Lower lobe of right lung (tissue), 2 donors: ENCODE results near the gene UGT1A4. TPM values are rescaled to one million over a fixed set of nuclear protein-coding genes. Genes with fewer than 3 reads are reported as not detected.

Source experiments
- ATAC-seq, 2 donors: fragments of 200-7000 bp; cut with Tn5 transposase; one replicate each; pipeline ENCODE4 v1.9.1; 2020 to 2022; ENCODE audit warnings: mild to moderate bottlenecking in 2 of 2, moderate library complexity in 2 of 2
- DNase-seq: peaks from one replicate; pipeline ENCODE4 v3.0.0-alpha.2; 2020
- H3K27ac ChIP-seq: fragments of 200-600 bp; one replicate; pipeline ENCODE4 v1.8.0; 2022
- H3K27me3 ChIP-seq: fragments of 200-600 bp; one replicate; pipeline ENCODE4 v1.8.0; 2022; ENCODE audit warnings: low read depth
- H3K36me3 ChIP-seq: fragments of 200-600 bp; one replicate; pipeline ENCODE4 v1.8.0; 2022; ENCODE audit warnings: mild to moderate bottlenecking
- H3K4me1 ChIP-seq: fragments of 200-600 bp; one replicate; pipeline ENCODE4 v1.8.0; 2022
- H3K4me3 ChIP-seq: fragments of 200-600 bp; one replicate; pipeline ENCODE4 v1.8.0; 2022; ENCODE audit warnings: mild to moderate bottlenecking
- H3K9me3 ChIP-seq: fragments of 200-600 bp; one replicate; pipeline ENCODE4 v1.8.0; 2022
- CTCF ChIP-seq: fragments of 200-600 bp; IDR thresholded peaks from one replicate; pipeline ENCODE4 v1.8.0; 2022; ENCODE audit warnings: antibody characterized with exemption, mild to moderate bottlenecking
- intact Hi-C: fragments of 100-400 bp; cut with DNase I; formaldehyde crosslinking; loops from one replicate; pipeline ENCODE4 v1.11.0; 2022
- total RNA-seq: library from RNA; stranded (reverse); fragmentation: NEBNext Ultra II Directional; extraction: Animal tissue kit (Norgen Biotek cat#: 25700); gene quantifications from one replicate; pipeline ENCODE4 v1.2.1, GENCODE V29; 2021
- donor health status: DM: no; HTN: yes; CAD: no; lungs with severe emphysema.

Gene UGT1A4
- total RNA-seq, 1 donor from 2014 or later: not detected

DNA sequence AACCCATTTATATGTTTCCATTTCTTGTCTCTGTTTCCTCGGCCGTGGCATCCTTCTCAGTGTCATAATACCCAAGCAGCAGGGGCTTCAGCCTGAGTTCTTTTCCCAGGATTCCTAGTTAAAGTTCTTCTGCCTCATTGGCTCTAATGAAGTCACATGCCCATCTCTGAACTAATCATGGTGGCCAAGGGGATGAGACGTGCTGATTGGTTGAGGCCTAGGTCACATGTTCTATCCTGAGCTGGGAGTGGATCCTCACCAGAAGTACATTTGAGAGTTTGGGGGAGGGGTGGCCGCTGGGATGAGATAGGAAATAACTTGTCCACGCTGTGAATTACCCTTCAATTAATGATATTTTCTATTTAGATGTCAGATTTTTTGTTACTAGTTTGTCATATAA, 9.6 kb upstream of the UGT1A4 start:
- Histone ChIP-seq H3K4me1 (peaks cover 9% of the 10 kb centered on the region), H3K27me3 (no peaks in the 10 kb centered on the region), H3K4me3 (no peak overlapping the region), H3K9me3 (no peaks in the 10 kb centered on the region), H3K27ac (no peak overlapping the region), H3K36me3 (no peaks in the 10 kb centered on the region)
- DNase-seq (no peak), ATAC-seq (no peak)
- no peak for TF ChIP-seq CTCF
- intact Hi-C loops: no loop called here

GRCh38 chr2:233711312-233712008, 7.1 kb upstream of the UGT1A4 start:
- H3K27ac ChIP-seq: no peak overlapping the region
- peak; percentile 81 for TF ChIP-seq CTCF
- no peaks in the 10 kb centered on the region for H3K27me3 ChIP-seq
- H3K4me3 ChIP-seq: no peak overlapping the region
- no peaks in the 10 kb centered on the region for H3K36me3 ChIP-seq
- ATAC-seq (peak; percentile 91 to 95), DNase-seq (peak; percentile 87)
- intact Hi-C loops: no loop called here
- peaks cover 9% of the 10 kb centered on the region for H3K4me1 ChIP-seq
- no peaks in the 10 kb centered on the region for H3K9me3 ChIP-seq

DNA sequence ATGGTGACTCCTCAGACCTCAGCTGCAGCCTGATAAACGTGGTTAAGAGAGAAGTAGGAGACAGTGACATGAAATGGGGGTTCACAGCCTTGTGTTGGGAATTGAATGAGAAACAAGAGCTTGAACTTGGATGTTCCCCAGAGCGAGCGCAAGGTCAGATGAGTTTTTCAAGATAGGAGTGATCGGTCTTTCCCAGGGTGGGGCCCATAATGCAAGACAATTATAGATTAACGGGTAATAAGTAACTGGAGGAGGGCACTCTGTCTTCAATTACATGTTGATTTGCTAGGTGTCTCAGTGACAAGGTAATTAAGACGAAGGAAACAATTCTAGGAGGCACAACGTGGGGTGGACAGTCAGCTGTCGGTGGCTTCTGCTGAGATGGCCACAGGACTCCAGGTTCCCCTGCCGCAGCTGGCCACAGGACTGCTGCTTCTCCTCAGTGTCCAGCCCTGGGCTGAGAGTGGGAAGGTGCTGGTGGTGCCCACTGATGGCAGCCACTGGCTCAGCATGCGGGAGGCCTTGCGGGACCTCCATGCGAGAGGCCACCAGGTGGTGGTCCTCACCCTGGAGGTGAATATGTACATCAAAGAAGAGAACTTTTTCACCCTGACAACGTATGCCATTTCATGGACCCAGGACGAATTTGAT, 5.8 kb upstream of the UGT1A4 start, which contains the start of gene UGT1A5:
Gene UGT1A5 (plus strand): TSS at position 297 of the 651 bp plus-strand sequence. CDS start 85 bp downstream, at position 382.
- Histone ChIP-seq H3K36me3 (no peaks in the 10 kb centered on the region), H3K4me1 (peaks cover 9% of the 10 kb centered on the region), H3K4me3 (no peak within 1 kb of the TSS), H3K27ac (no peak within 1 kb of the TSS), H3K9me3 (no peaks in the 10 kb centered on the region), H3K27me3 (no peaks in the 10 kb centered on the region)
- ATAC-seq (no peak), DNase-seq (no peak)
- no peak for TF ChIP-seq CTCF
- intact Hi-C loops: no loop called here

DNA sequence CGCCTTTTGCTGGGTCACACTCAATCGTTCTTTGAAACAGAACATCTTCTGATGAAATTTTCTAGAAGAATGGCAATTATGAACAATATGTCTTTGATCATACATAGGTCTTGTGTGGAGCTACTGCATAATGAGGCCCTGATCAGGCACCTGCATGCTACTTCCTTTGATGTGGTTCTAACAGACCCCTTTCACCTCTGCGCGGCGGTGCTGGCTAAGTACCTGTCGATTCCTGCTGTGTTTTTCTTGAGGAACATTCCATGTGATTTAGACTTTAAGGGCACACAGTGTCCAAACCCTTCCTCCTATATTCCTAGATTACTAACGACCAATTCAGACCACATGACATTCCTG, 5.3 kb upstream of the UGT1A4 start:
- H3K9me3 ChIP-seq: no peaks in the 10 kb centered on the region
- no peak for TF ChIP-seq CTCF
- DNase-seq: no peak
- no peak overlapping the region for H3K4me3 ChIP-seq
- peaks cover 9% of the 10 kb centered on the region for H3K4me1 ChIP-seq
- H3K27ac ChIP-seq: no peak overlapping the region
- H3K27me3 ChIP-seq: no peaks in the 10 kb centered on the region
- intact Hi-C loops: no loop called here
- H3K36me3 ChIP-seq: no peaks in the 10 kb centered on the region
- ATAC-seq: no peak

- no peak overlapping the region for H3K27ac ChIP-seq
- no peaks in the 10 kb centered on the region for H3K36me3 ChIP-seq
- H3K27me3 ChIP-seq: no peaks in the 10 kb centered on the region
- ATAC-seq (no peak), DNase-seq (no peak)
- H3K4me3 ChIP-seq: no peak overlapping the region
- intact Hi-C loops: no loop called here
- TF ChIP-seq CTCF: no peak
- H3K4me1 ChIP-seq: peaks cover 9% of the 10 kb centered on the region
- no peaks in the 10 kb centered on the region for H3K9me3 ChIP-seq
These were observed 4.4 kb upstream of the UGT1A4 start for GRCh38 chr2:233714121-233714520.
